ENCODE results near the gene TMEM212.
A peak's percentile ranks its signal among the peaks of the same experiment; 100 is the strongest.

The TMEM212 gene

DNA sequence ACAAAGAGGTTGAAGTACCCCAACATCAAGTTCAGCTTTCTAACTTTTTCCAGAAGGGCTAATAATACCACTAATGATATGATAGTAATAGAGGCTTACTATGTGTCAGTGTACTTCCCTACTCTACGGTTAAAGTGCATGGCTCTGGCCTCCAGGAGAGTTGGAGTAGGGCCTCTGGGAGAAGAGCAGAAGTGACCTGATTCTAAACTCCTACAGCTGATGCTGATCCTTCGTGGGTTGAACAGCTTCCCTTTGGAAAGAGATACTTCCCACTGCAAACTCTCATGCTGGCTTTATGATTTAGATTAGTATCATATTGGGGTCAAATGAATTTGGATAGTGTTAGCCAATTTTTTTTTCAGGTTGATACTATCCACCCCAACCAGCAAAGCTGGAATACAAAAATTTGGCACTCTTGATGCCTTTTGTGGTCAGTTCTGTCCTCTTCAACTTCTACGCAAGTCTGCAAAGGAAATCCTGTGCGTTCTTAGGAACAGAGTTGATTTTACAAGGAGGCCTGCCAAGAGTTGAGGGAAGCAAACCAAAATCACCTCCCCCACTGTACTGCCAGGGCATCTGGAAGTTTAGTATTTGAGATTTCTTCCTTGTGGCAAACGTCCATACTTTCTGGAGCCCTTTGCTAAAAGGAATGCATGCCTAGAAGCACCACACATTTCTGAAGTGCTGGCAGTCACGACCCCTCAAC is 17.8 kb downstream of the TMEM212 start:
- peak; percentile 37 for DNase-seq

- no peak for DNase-seq
Observed at GRCh38 chr3:171862392-171862791, 19.2 kb downstream of the TMEM212 start.

DNA sequence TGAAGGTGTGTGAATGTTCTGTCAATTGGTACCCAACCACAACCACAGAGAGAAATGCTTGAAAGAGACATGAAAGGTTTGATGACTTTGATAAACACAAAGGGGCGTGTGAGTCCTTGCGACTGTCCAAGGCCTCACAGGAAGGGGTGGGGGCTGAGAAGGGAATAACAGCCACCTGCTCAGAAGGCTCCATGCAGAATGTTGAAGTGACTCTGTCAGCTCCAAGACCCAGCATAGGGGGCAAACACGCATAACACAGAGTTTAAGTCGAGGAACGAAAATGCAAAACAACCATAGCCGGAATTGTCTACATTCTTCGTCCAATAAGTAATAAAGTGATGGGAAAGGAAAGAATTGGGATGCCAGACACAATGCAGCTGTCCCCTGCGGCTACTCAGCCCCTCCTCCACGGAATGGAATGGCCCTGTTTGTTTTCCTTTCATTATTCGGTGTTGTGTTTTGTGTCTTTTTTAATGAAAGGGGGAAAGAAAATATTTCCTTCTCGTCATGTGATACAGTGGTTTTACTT is 19.9 kb downstream of the TMEM212 start:
- peak; percentile 46 for DNase-seq

DNA sequence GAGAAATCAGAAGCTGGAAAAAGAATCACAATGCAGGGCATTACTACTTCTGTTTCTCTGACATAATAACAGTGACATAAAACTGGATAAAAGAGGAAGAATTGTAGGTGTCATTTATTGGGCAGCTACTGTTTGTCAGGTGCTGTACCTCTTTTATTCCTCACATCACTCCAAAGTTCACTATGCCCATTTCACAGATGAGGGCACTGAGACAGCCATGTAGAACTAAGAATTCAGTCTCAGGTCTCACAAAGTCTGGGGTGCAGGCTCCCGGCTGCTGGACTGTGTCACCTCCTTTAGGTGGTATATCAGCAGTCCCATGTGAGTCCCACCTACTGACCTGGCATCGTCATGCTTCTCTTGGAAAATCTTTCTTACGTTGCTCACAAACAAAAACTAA is 20.8 kb downstream of the TMEM212 start:
- DNase-seq: no peak

GRCh38 chr3:171865191-171865865 is 22.2 kb downstream of the TMEM212 start:
- no peak for DNase-seq

- DNase-seq: no peak
Observed at GRCh38 chr3:171867981-171868380, 24.8 kb downstream of the TMEM212 start.

DNA sequence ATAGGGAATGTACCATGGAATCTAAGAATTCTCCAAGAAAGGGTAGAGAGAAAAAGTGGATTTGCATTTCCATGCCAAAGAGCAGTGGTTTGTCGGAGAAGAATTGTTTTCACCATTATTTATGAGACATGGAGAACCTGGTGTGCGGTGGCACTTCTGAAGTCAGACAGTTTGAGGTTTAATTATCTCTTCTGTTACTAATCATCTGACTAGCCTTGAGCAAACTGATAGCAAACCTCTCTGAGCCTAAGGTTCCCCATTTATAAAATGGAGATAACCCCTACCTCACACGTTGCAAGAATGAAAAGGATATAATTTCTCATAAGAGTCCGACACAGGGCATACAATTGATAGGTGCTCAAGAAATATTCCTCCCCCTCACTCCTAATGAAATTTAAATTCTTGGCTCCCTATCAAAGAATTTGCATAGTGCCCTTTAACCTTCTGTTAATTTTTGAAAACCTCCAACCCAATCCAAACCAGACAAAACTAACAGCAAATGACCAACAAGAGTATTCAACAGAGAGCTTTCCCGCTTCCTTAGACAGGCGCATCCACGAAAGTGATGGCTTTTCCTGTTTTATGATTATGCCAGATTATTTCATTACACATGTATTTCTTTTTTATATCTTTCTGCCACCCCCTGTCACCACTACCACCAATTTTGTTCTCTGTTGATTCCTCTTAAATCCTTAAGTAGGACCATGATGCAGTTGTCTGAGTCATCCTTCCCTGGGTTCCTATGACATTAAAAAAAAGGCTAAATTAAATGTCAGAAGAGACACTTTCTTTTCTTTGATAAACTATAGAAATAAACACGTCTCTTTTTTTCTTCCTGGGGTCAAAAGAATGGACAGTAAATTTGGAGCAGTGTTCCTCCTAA is 28.5 kb downstream of the TMEM212 start:
- no peak for DNase-seq

- DNase-seq: no peak
Observed at GRCh38 chr3:171873580-171873979, 30.4 kb downstream of the TMEM212 start.

DNA sequence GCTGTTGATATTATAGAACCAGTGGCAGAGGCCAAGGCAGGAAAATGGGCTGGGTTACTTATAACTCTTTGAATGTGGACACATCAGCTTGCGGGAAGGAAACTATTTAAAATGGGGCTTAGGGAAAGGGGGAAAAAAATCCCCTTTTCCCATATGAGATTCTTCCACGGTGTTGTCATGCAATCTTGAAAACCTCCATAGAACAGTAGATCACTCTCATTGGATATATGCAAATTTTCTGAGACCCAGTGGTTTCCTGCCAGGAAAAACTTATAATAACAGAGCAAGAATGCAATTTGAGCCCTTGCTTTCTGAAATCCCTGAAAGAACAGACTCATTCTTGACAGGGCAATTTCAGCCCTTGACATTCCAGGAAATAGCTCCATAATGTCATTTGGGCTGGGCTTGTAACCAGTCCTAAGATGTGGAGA is 31.1 kb downstream of the TMEM212 start:
- peak; percentile 82 for DNase-seq

- DNase-seq: no peak
Observed at GRCh38 chr3:171874879-171875278, 31.7 kb downstream of the TMEM212 start.

DNA sequence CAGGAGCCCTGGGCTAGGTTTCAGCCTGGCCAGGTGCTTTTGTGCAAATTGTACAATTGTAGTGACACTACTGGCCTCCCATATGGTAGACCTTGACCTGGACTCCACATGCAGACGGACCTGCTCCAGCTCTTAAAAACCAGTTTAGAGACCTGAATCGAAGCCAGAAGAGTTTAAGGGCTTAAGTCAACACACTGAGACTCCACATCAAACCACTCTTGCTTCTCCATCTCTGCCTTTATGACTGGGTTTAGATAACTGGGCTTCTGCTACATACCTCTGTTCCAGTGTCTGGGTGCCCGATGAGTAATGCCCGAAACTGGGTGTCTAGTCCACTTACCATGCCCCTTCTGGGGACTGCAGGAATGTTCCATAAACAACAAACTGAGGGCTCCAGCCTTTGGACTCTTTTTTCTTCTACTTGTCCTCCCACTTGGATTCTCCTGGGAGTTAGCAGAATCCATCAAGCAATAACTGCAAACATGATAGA is 32.8 kb downstream of the TMEM212 start:
- no peak for DNase-seq

- DNase-seq: peak; percentile 50
Observed at GRCh38 chr3:171876680-171877147, 33.6 kb downstream of the TMEM212 start.

- peak; percentile 24 for DNase-seq
Observed at GRCh38 chr3:171878461-171879225, 35.5 kb downstream of the TMEM212 start.

DNA sequence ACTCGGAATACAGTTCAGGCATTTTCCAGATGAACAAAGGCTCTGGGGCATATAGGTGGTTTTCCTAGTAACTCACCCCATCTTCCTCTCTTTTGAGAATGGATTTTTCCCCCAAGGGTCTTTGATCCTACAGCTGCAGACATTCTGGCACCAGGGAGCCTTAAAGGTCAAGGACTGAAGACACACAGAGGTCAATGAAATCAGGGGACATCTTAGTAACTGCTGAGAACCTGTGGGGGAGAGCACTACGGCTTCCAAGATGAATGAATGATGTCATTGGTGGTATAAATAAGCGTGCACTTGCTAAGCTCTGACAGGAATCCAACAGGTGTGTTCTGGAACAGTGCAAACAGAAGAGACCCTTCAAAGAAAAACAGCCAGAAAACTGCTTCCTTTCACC is 36.3 kb downstream of the TMEM212 start:
- DNase-seq: no peak

GRCh38 chr3:171880101-171880870 is 37.1 kb downstream of the TMEM212 start:
- no peak for DNase-seq

GRCh38 chr3:171881251-171881650 is 38.1 kb downstream of the TMEM212 start:
- peak; percentile 30 for DNase-seq

GRCh38 chr3:171883257-171883892 is 40.2 kb downstream of the TMEM212 start:
- no peak for DNase-seq

GRCh38 chr3:171883893-171884279 is 40.7 kb downstream of the TMEM212 start:
- no peak for DNase-seq

- DNase-seq: no peak
Observed at GRCh38 chr3:171888466-171888865, 45.3 kb downstream of the TMEM212 start.

GRCh38 chr3:171890398-171890797 is 47.2 kb downstream of the TMEM212 start:
- no peak for DNase-seq

GRCh38 chr3:171892457-171892856 is 49.3 kb downstream of the TMEM212 start:
- DNase-seq: no peak
